K562 (cell line): Measurements from ENCODE around the gene RAB17. TPM values are rescaled to one million over a fixed set of nuclear protein-coding genes. Genes with fewer than 3 reads are reported as not detected.

Source experiments
- ATAC-seq: fragments of 200-7000 bp; cut with Tn5 transposase; 3 replicates; pipeline ENCODE4 v1.9.1; 2020; ENCODE audit warnings: moderate library complexity
- BruUV-seq: library from RNA; stranded (reverse); fragments of 400-500 nt; replicated peaks from 2 replicates; lab custom pipeline; 2021; lab: Mats Ljungman, UMichigan
- CTCF ChIA-PET: fragments of 300-600 bp; formaldehyde crosslinking; extraction: SDS; loops from one replicate; lab custom pipeline; 2021; ENCODE audit warnings: low intra/inter-chr PET ratio; lab: Yijun Ruan, JAX
- POLR2A ChIA-PET: fragments of 300-600, 350-650 bp; sonication (Branson Sonifier 250); formaldehyde crosslinking; extraction: SDS; loops from one replicate; lab custom pipeline; 2021; ENCODE audit warnings: antibody characterized with exemption, inconsistent platforms; lab: Yijun Ruan, JAX
- DNase-seq, 4 experiments: peaks; one replicate each; pipeline versions ENCODE4 v3.0.0 to v3.0.0-alpha.2; 2011 to 2018; ENCODE audit warnings: low spot score in 3 of 4, mixed read lengths in 3 of 4; ENCODE audit errors: extremely low read depth in 1 of 4
- FAIRE-seq: peaks from 2 replicates; lab custom pipeline; 2011; peaks lifted over from hg19 to GRCh38; lab: Jason Lieb, UNC
- H2AFZ ChIP-seq: 2 replicates; pipeline ENCODE4 v1.6.0; 2011; ENCODE audit warnings: low read depth, low read length, control low read depth, inconsistent platforms
- H3K27ac ChIP-seq: fragments of 200-600 bp; 3 replicates; pipeline ENCODE4 v1.8.0; 2011; ENCODE audit warnings: low read depth, mild to moderate bottlenecking, control low read depth, inconsistent platforms, low read length, moderate library complexity, mixed read lengths; ENCODE audit errors: extremely low read depth
- H3K27me3 ChIP-seq, 2 experiments: fragments of 300-600 bp in 1 of 2; 2 replicates in 1 of 2; 3 replicates in 1 of 2; pipeline versions ENCODE4 v1.6.0 to v1.8.0; 2011; ENCODE audit warnings: inconsistent platforms in 2 of 2, low read length in 2 of 2, mild to moderate bottlenecking in 1 of 2, mixed read lengths in 1 of 2, moderate library complexity in 1 of 2; ENCODE audit not compliant: control insufficient read depth in 2 of 2, insufficient read depth in 2 of 2
- H3K36me3 ChIP-seq: fragments of 300-600 bp; 3 replicates; pipeline ENCODE4 v1.8.0; 2011; ENCODE audit warnings: mild to moderate bottlenecking, low read length, inconsistent platforms; ENCODE audit not compliant: control insufficient read depth, insufficient read depth
- H3K4me1 ChIP-seq, 2 experiments: fragments of 200-600 bp in 1 of 2; replicated peaks in 1 of 2; 2 replicates in 1 of 2; 3 replicates in 1 of 2; pipeline versions ENCODE4 v1.5.1 to v1.8.0; 2011; ENCODE audit warnings: inconsistent platforms in 2 of 2, low read length in 2 of 2, mild to moderate bottlenecking in 1 of 2, mixed read lengths in 1 of 2, moderate library complexity in 1 of 2; ENCODE audit not compliant: control insufficient read depth in 2 of 2, insufficient read depth in 2 of 2
- H3K4me2 ChIP-seq: 2 replicates; pipeline ENCODE4 v1.6.1; 2011; ENCODE audit warnings: low read length, control low read depth, inconsistent platforms, mixed read lengths; ENCODE audit not compliant: insufficient read depth
- H3K4me3 ChIP-seq: fragments of 200-600 bp; sonication (generic), shearing (Covaris generic); 2 replicates; pipeline ENCODE4 v1.5.1; 2016; ENCODE audit warnings: control low read depth, inconsistent platforms
- H3K79me2 ChIP-seq: fragments of 200-600 bp; 3 replicates; pipeline ENCODE4 v1.8.0; 2011; ENCODE audit warnings: low read length, inconsistent platforms; ENCODE audit not compliant: control insufficient read depth, insufficient read depth
- H3K9ac ChIP-seq, 2 experiments: 2 replicates each; pipeline versions ENCODE4 v1.6.0 to v1.6.1; 2011; ENCODE audit warnings: low read depth in 2 of 2, low read length in 2 of 2, control low read depth in 1 of 2, inconsistent platforms in 1 of 2, mild to moderate bottlenecking in 1 of 2, mixed read lengths in 1 of 2; ENCODE audit not compliant: insufficient read depth in 1 of 2
- H3K9me1 ChIP-seq: one replicate; pipeline ENCODE4 v1.6.0; 2011; ENCODE audit warnings: inconsistent platforms, mild to moderate bottlenecking, low read length, moderate library complexity; ENCODE audit not compliant: control insufficient read depth, insufficient read depth
- H3K9me3 ChIP-seq: replicated peaks from 2 replicates; pipeline ENCODE4 v1.5.1; 2011; ENCODE audit warnings: low read depth, low read length, inconsistent platforms; ENCODE audit not compliant: control insufficient read depth, insufficient read depth
- H4K20me1 ChIP-seq: replicated peaks from 2 replicates; pipeline ENCODE4 v1.6.1; 2011; ENCODE audit warnings: low read length, inconsistent platforms, mixed read lengths; ENCODE audit not compliant: control insufficient read depth, insufficient read depth
- CCNT2 ChIP-seq: IDR thresholded peaks from 2 replicates; pipeline ENCODE4 v1.6.1; 2011; ENCODE audit warnings: borderline replicate concordance, low read depth, mild to moderate bottlenecking, moderate library complexity, mixed read lengths, low read length; ENCODE audit not compliant: insufficient read length; ENCODE audit errors: extremely low read depth
- KAT8 ChIP-seq: fragments of 450-650 bp; IDR thresholded peaks from 2 replicates; pipeline ENCODE4 v1.6.1; 2016; ENCODE audit warnings: low read depth, mild to moderate bottlenecking
- NR2F6 ChIP-seq: fragments of 450-650 bp; formaldehyde crosslinking; IDR thresholded peaks from 2 replicates; pipeline ENCODE4 v1.4.0; 2020; ENCODE audit warnings: mild to moderate bottlenecking
- ZNF324 ChIP-seq: fragments of 250-450 bp; sonication (Bioruptor Pico); IDR thresholded peaks from 2 replicates; pipeline ENCODE4 v1.4.0; 2020; ENCODE audit warnings: mild to moderate bottlenecking
- ZNF584 ChIP-seq: fragments of 200-800 bp; sonication (Bioruptor generic); IDR thresholded peaks from 2 replicates; pipeline ENCODE4 v1.6.1; 2016; ENCODE audit warnings: low read depth, mild to moderate bottlenecking, missing genetic modification characterization, missing compliant biosample characterization
- ZZZ3 ChIP-seq: fragments of 450-650 bp; IDR thresholded peaks from 2 replicates; pipeline ENCODE4 v1.6.1; 2016; ENCODE audit warnings: antibody characterized with exemption, mild to moderate bottlenecking, moderate library complexity
- WGBS: fragments of 100-300 bp; shearing (Covaris generic); methylation state at CpG from one replicate; pipeline ENCODE4 v1.1.6; 2016; ENCODE audit warnings: low coverage, mixed read lengths; ENCODE audit not compliant: insufficient coverage; ENCODE audit errors: missing lambda C conversion rate; 5-methylcytosine and 5-hydroxymethylcytosine counted together
- in situ Hi-C: fragments of 300-500 bp; cut with MboI; formaldehyde crosslinking; loops from 4 replicates; pipeline ENCODE4 v1.15.0; 2018; ENCODE audit warnings: inconsistent platforms, mixed read lengths
- intact Hi-C: fragments of 100-400 bp; cut with micrococcal nuclease; formaldehyde crosslinking; loops from 2 replicates; pipeline ENCODE4 v1.14.2; 2022
- polyA plus RNA-seq, 8 experiments: library from polyadenylated mRNA; depleted of rRNA in 4 of 8; stranded (reverse) in 5 of 8; unstranded in 3 of 8; fragments of >200 nt; fragmentation: Nextera tagmentation in 2 of 8; fragmentation: Illumina TruSeq in 1 of 8; extraction: Ambion mirVana in 2 of 8; extraction: Trizol in 1 of 8; gene quantifications; 2 replicates each; pipeline versions ENCODE4 v1.2.1 to v1.2.3, GENCODE V29; 2011 to 2014; ENCODE audit warnings: inconsistent platforms in 1 of 8, missing spikeins in 1 of 8
- total RNA-seq, 7 experiments: library from RNA; depleted of rRNA in 6 of 7; stranded (reverse); fragments of >200 nt in 6 of 7; fragmentation: Illumina TruSeq in 2 of 7; extraction: Trizol in 2 of 7; gene quantifications; 2 replicates each; pipeline versions ENCODE4 v1.2.1 to v1.2.3, GENCODE V29; 2011 to 2021; ENCODE audit warnings: low replicate concordance in 1 of 7

The RAB17 gene
- total and polyA plus RNA-seq, 9 of the 15 experiments (the other 6 are each of a cell fraction or from before 2014, with no cell fraction given) = 0.13 TPM; not detected in 8

- TF ChIP-seq CCNT2 = no peak
- TF ChIP-seq NR2F6 = no peak
- no peak for TF ChIP-seq ZZZ3
- TF ChIP-seq KAT8 = no peak
These were observed 33.5 kb downstream of the RAB17 start (continued) for GRCh38 chr2:237556773-237557632.

GRCh38 chr2:237555560-237555959 lies 35.0 kb downstream of the RAB17 start:
- ChIA-PET CTCF (no interaction called here), POLR2A (no interaction called here)
- no peak for TF ChIP-seq ZNF584
- TF ChIP-seq ZNF324 (CRISPR knock-in tag) = peak; percentile 95
- Histone ChIP-seq H3K9me3 (no peaks in the 10 kb centered on the region), H3K4me1 (no peaks in the 10 kb centered on the region; a peak in 1 of 5 replicates), H3K9ac (no peak overlapping the region), H3K27me3 (peaks cover 0 to 14% of the 10 kb centered on the region in 2 experiments; a peak in 2 of 5 replicates), H3K79me2 (no peaks in the 10 kb centered on the region), H4K20me1 (no peaks in the 10 kb centered on the region), H3K4me3 (no peak overlapping the region), H3K9me1 (no peaks in the 10 kb centered on the region), H3K4me2 (no peak overlapping the region), H3K36me3 (no peaks in the 10 kb centered on the region), H2AFZ (no peak overlapping the region), H3K27ac (no peak overlapping the region)
- WGBS = 11% methylated on average over 1 of the region's 1 CpG
- ATAC-seq (no peak), DNase-seq (no peak), FAIRE-seq (no peak)
- no TSS peak for BruUV-seq
- intact Hi-C loops (no loop called here), in situ Hi-C loops (no loop called here)
